Upper lobe of left lung (tissue), 4 donors: Measurements from ENCODE around the gene AMPD3.

Source experiments
- EP300 ChIP-seq, 4 donors: sonication (generic); formaldehyde crosslinking; IDR thresholded peaks; one replicate each; pipeline ENCODE4 v1.5.1; 2017; ENCODE audit warnings: antibody characterized with exemption in 4 of 4, control low read depth in 2 of 4
- POLR2A ChIP-seq, 4 donors: fragments of 450-650 bp; IDR thresholded peaks; one replicate each; pipeline ENCODE4 v1.5.1; 2016 to 2017; ENCODE audit warnings: antibody characterized with exemption in 4 of 4, mild to moderate bottlenecking in 2 of 4
- POLR2AphosphoS5 ChIP-seq, 2 donors: sonication (generic); formaldehyde crosslinking; IDR thresholded peaks; one replicate each; pipeline ENCODE4 v1.5.1; 2017; ENCODE audit warnings: antibody characterized with exemption in 2 of 2
- TF ChIP-seq, protein P1 (sequence below), 6 experiments: fragments of 450-650 bp in 4 of 6; fragments of 200-600 bp in 2 of 6; sonication (generic) in 2 of 6; IDR thresholded peaks; one replicate each; pipeline ENCODE4 v1.5.1; 2016 to 2019; ENCODE audit warnings: antibody characterized with exemption in 6 of 6

DNA sequence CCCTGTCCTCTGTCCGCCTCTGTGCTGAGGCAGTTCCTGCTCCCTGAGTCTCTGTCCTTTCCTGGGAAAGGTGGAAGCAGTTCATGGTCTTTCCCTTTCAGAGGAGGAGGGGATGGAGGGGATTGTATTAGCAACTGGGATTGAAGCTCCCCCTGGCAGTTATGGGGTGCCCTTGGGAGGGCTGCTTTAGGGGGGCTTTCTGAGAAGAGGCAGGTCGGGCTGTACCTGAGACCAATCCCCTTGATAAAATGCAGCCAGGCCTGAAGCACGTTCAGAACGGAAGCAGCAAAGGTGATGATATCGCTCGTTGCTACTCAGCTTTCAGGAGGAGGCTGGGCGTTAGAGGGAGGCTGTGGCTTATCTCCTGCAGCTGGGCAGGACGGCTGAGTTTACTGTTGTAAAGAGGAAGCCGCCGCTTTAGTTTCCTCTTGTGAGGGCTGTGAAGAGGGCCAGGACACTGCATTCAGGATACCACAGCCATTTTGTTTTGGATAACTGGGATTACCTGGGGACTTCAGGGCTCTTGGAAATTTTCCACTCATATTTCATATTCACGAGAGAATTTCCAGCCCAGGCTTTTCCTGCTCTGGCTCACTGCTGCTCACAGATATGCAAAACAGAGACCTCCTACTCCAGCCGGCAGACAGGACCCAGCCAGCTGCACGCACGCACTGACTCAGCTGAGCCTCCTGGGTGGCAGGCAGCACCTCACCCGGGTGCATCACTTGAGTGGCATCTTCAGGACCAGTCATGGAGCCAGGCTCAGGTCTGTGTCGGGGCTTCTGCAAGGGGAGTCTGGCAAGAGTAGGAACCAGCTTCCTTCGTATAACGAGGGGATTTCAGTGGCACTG is 798 bp downstream of the AMPD3 start:
- TF ChIP-seq POLR2AphosphoS5 (IDR thresholded peaks at IDR 0.05) (no peak), EP300 (IDR thresholded peaks at IDR 0.05) (no peak), POLR2A (IDR thresholded peaks at IDR 0.05) (peak in 1 of 4 donors; percentile 69)
- TF ChIP-seq, protein P1, sequence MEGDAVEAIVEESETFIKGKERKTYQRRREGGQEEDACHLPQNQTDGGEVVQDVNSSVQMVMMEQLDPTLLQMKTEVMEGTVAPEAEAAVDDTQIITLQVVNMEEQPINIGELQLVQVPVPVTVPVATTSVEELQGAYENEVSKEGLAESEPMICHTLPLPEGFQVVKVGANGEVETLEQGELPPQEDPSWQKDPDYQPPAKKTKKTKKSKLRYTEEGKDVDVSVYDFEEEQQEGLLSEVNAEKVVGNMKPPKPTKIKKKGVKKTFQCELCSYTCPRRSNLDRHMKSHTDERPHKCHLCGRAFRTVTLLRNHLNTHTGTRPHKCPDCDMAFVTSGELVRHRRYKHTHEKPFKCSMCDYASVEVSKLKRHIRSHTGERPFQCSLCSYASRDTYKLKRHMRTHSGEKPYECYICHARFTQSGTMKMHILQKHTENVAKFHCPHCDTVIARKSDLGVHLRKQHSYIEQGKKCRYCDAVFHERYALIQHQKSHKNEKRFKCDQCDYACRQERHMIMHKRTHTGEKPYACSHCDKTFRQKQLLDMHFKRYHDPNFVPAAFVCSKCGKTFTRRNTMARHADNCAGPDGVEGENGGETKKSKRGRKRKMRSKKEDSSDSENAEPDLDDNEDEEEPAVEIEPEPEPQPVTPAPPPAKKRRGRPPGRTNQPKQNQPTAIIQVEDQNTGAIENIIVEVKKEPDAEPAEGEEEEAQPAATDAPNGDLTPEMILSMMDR (IDR thresholded peaks at IDR 0.05), result no peak
